GM12873 (cell line): ENCODE data around the gene RGS3.

Experiments used
- CTCF ChIP-seq: IDR thresholded peaks from 2 replicates; pipeline ENCODE4 v1.5.1; 2012; ENCODE audit warnings: low read depth, mild to moderate bottlenecking, moderate library complexity, low read length, control low read depth; ENCODE audit not compliant: insufficient read depth; ENCODE audit errors: missing control alignments

RGS3 gene

GRCh38 chr9:113528088-113528487 lies 64.6 kb downstream of the RGS3 start:
- TF ChIP-seq CTCF: no peak

DNA sequence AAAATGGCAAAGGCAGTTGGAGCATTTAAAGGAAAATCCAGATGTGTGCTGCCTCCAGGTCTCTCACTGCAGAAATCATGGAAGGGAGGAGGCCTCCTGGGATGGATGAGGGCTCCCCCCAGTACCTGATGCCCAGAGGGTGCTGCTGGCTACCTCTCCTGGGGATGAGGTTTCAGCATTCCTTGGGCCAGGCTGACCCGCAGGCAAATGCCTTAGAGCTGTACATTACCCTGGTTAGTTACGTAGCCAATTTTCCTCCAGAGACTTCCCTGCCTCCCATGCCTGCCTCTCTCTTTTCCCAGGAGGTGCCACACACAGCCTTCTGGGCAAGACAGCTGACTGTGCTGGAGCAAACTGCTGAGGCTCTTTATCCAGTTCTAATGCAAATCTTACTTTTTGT lies 65.3 kb downstream of the RGS3 start:
- TF ChIP-seq CTCF: no peak

- TF ChIP-seq CTCF: no peak
Observed at GRCh38 chr9:113529336-113530009, 65.9 kb downstream of the RGS3 start.

DNA sequence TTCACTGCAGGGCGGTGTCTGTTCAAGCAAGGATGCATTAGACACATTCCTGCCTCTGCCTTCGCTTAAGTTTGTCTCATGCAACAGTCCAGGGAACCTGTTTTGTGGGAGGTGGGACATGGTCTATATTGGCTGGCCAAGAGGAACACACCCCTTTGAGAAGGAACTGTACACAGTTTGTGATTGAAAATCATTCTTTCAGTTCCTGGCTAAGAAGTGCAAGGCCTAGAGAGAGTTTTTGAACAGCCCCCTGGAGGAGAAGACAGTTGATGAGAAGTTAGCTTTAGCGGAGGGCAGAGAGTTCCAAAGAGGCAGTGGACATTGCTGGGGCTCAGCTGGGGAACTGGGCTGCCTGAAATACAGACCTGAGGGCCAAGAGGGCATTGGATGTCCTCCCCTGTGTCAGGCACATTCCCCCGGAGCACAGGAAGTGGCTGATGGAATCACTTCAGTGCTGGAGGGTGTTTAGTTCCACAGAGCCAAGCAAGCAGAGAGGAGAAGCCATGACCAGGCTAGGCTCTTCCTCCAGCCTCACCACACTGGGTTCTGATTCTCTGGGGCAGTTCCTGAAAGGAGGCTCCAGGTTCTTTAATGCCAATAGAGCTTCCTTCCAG lies 66.6 kb downstream of the RGS3 start:
- TF ChIP-seq CTCF: no peak

DNA sequence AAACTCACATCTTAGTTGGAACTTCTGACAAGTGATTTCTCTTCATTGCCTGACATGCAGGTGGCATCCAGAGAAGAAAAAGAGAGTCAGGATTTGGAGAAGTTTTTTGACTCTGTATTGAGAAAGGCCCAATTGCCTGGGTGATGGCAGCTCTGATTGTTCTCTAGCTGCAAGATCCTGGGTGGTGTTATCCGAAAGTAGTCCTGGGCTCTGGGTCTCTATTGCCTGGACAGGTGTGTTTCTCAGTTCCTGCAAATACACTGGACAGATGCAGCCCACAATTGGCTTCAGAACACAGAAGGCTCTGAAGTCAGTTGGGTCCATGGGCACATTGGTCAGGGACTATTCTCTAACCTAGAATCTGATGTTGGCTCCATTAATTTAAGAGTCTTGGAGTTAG lies 67.4 kb downstream of the RGS3 start:
- no peak for TF ChIP-seq CTCF

DNA sequence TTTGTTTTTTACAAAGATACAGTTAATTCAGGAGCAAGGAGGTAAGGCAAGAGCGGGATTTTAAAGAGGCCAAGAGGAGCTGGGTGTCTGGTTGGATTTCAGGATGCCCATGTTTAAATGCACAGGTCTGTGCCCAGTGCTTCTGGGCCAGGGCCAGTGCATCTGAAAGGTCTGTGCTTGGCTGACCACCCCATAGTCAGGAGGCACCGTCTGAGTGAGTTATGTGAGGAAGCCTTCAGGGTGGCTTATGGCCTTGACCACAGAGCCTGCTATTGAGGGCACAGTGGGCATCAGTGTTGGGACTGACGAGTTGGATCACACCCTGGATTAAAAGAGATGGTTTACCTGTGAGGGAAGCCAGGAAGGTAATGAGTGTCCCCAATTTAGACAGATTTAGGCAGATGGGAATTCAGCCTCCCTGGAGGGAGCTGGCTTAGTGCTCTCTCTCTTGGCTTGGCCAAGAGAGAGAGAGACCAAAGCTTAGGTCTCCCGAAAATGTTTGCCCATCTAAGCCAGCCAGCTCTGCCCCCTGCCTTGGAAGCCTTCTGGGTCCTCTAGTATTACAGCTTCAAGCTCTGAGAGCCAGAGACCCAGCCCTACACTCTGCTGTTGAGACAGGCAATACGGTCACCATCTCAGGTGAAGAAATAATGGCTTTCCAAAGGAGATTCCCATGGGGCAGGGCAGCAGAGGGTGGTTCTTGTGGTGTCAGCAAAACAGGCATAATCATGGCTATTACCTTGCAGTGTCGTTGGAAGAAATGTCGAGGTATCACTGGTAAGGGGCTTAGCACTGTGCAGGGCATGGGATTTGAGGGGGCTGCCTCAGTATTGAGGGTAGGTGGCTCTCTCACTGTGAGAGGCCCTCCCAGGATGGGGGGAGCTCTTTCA lies 68.6 kb downstream of the RGS3 start:
- TF ChIP-seq CTCF: no peak

GRCh38 chr9:113532809-113533190 lies 69.3 kb downstream of the RGS3 start:
- no peak for TF ChIP-seq CTCF
